ENCODE results near the gene DCAF8L2.

DNA sequence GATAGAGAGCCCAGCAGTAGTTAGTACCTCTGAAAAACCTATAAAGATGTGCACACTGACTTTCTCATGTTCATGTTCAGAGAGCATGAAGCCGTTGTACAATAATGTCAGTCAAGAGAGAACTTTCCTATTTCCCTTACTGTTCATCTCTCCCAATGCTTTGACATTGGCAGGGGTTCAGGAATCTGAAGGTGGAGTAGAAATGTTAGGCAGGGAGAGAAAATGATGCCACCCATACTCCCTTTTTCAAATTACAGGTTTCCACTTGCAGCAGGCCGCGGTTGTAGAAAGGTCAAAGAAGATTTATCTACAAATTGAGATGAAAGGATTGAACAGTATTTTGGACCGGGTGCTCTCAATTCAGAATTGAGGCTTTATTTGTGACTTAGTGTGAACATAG lies 84.3 kb downstream of the DCAF8L2 start:
- TF ChIP-seq POLR2A (IDR thresholded peaks at IDR 0.05; ENCODE audit: low read depth, low read length) (no peak), POLR2AphosphoS5 (IDR thresholded peaks at IDR 0.05; ENCODE audit: low read depth, low read length) (no peak), TAF1 (IDR thresholded peaks at IDR 0.05; ENCODE audit: borderline replicate concordance, low read depth, low read length) (no peak)

Measured in GM12892 (cell line).